ENCODE data around the gene MGMT.

Gene MGMT

GRCh38 chr10:129761981-129762956, 295.2 kb downstream of the MGMT start:
- no peak for DNase-seq (ENCODE audit: low spot score)

- no peak for DNase-seq (ENCODE audit: low spot score)
Observed at GRCh38 chr10:129764011-129764900, 297.2 kb downstream of the MGMT start.

- DNase-seq (ENCODE audit: low spot score), result no peak
Observed at GRCh38 chr10:129764901-129765663, 298.0 kb downstream of the MGMT start.

GRCh38 chr10:129765664-129766550, 298.9 kb downstream of the MGMT start:
- no peak for DNase-seq (ENCODE audit: low spot score)

GRCh38 chr10:129766611-129767550, 299.8 kb downstream of the MGMT start:
- no peak for DNase-seq (ENCODE audit: low spot score)

GRCh38 chr10:129767751-129768150, 300.7 kb downstream of the MGMT start:
- DNase-seq (ENCODE audit: low spot score), result no peak

GRCh38 chr10:129768437-129769355, 301.7 kb downstream of the MGMT start:
- no peak for DNase-seq (ENCODE audit: low spot score)

- DNase-seq (ENCODE audit: low spot score), result no peak
Observed at GRCh38 chr10:129769381-129770116, 302.5 kb downstream of the MGMT start.

GRCh38 chr10:129770286-129770685, 303.2 kb downstream of the MGMT start:
- DNase-seq (ENCODE audit: low spot score), result no peak

- DNase-seq (ENCODE audit: low spot score), result no peak
Observed at GRCh38 chr10:129771024-129771423, 304.0 kb downstream of the MGMT start.

GRCh38 chr10:129771576-129771975, 304.5 kb downstream of the MGMT start:
- no peak for DNase-seq (ENCODE audit: low spot score)

GRCh38 chr10:129771991-129772431, 305.0 kb downstream of the MGMT start:
- DNase-seq (ENCODE audit: low spot score), result no peak

GRCh38 chr10:129772468-129773358, 305.7 kb downstream of the MGMT start:
- no peak for DNase-seq (ENCODE audit: low spot score)

GRCh38 chr10:129773359-129773990, 306.4 kb downstream of the MGMT start:
- no peak for DNase-seq (ENCODE audit: low spot score)

- no peak for DNase-seq (ENCODE audit: low spot score)
Observed at GRCh38 chr10:129774082-129774735, 307.2 kb downstream of the MGMT start.

All from hepatic stellate cell (primary cell).